Measurements from ENCODE around the gene WFDC1. TPM values are rescaled to one million over a fixed set of nuclear protein-coding genes. Genes with fewer than 3 reads are reported as not detected.

The WFDC1 gene
- total and polyA plus RNA-seq, 2 of the 4 experiments (the other 2 are of a cell fraction), result 4.7 to 6.8 TPM

- WGBS, 2 experiments (ENCODE audit: extremely low coverage in 2 of 2, insufficient read length in 1 of 2), result 4% methylated on average over 3 of the region's 4 CpGs; no CpG with 5 or more reads in 1 of the 2 experiments
- BruUV-seq (replicated peaks), result no TSS peak
- Histone ChIP-seq H3K4me3 (ENCODE audit: insufficient read depth, low read depth, low read length) (no peak overlapping the region), H2AFZ (replicated peaks; ENCODE audit: low read length, poor library complexity) (peak overlapping the region; percentile 56), H2BK120ac (ENCODE audit: low read depth, low read length) (no peak overlapping the region), H3K79me1 (ENCODE audit: low read depth in 1 of 2, low read length in 2 of 2) (no peaks in the 10 kb centered on the region), H3K9ac (ENCODE audit: low read depth, low read length) (no peak overlapping the region), H4K5ac (ENCODE audit: low read depth, low read length) (no peak overlapping the region), H3K56ac (ENCODE audit: extremely low read depth, insufficient read depth, low read length) (no peak overlapping the region), H2AK5ac (ENCODE audit: low read depth, low read length) (no peak overlapping the region), H3K14ac (replicated peaks; ENCODE audit: low read depth, low read length) (no peak overlapping the region), H3K27ac (ENCODE audit: insufficient read depth, low read length) (no peak overlapping the region), H4K20me1 (ENCODE audit: insufficient read depth, low read length) (no peaks in the 10 kb centered on the region), H3K4me1 (ENCODE audit: control insufficient read depth, insufficient read depth, low read length) (no peaks in the 10 kb centered on the region), H2BK15ac (ENCODE audit: low read depth, low read length) (no peak overlapping the region), H2BK5ac (ENCODE audit: low read depth, low read length, poor library complexity, severe bottlenecking) (no peak overlapping the region), H3K27me3 (ENCODE audit: control insufficient read depth, insufficient read depth, low read length) (peaks cover 40% of the 10 kb centered on the region), H3K36me3 (ENCODE audit: control insufficient read depth, insufficient read depth, low read length) (no peaks in the 10 kb centered on the region), H4K8ac (ENCODE audit: low read depth in 2 of 2, low read length in 2 of 2) (peak overlapping the region; percentile 51 to 82; a peak in 2 of 4 replicates), H4K91ac (ENCODE audit: insufficient read depth, low read depth, low read length) (no peak overlapping the region), H3K9me3 (ENCODE audit: control insufficient read depth, insufficient read depth, low read length) (no peaks in the 10 kb centered on the region; the same call in 1 of the 2 replicates), H3K18ac (ENCODE audit: low read depth, low read length) (no peak overlapping the region), H3K23ac (ENCODE audit: low read depth, low read length) (no peak overlapping the region), H3K4ac (ENCODE audit: low read depth, low read length) (no peak overlapping the region), H2BK20ac (ENCODE audit: low read depth, low read length) (no peak overlapping the region), H2AK9ac (replicated peaks; ENCODE audit: low read depth, low read length, poor library complexity) (no peak overlapping the region), H3K4me2 (ENCODE audit: low read depth, low read length) (no peak overlapping the region), H3K9me1 (ENCODE audit: insufficient read depth, low read length) (no peaks in the 10 kb centered on the region)
- peak; percentile 47 for DNase-seq
- intact Hi-C loops (cut with micrococcal nuclease) (no loop called here), in situ Hi-C loops (cut with MboI; ENCODE audit: low sequenced_read_pairs) (no loop called here), dilution Hi-C loops (cut with HindIII; ENCODE audit: low sequenced_read_pairs, unreplicated experiment) (no loop called here)
- POLR2A ChIA-PET (ENCODE audit: unreplicated experiment), result no interaction called here
- TF ChIP-seq MAZ (IDR thresholded peaks at IDR 0.05; ENCODE audit: borderline replicate concordance, low read depth, low read length) (0 out of 2 replicates have a peak, but pooled peaks have one; percentile 10), POLR2A (IDR thresholded peaks at IDR 0.05; ENCODE audit: low read depth, low read length) (no peak), MAFK (IDR thresholded peaks at IDR 0.05; ENCODE audit: low read depth, low read length) (no peak), SMC3 (IDR thresholded peaks at IDR 0.05; ENCODE audit: low read depth, low read length) (no peak), RAD21 (IDR thresholded peaks at IDR 0.05; ENCODE audit: low read length) (no peak)
- TF ChIP-seq, protein P1, sequence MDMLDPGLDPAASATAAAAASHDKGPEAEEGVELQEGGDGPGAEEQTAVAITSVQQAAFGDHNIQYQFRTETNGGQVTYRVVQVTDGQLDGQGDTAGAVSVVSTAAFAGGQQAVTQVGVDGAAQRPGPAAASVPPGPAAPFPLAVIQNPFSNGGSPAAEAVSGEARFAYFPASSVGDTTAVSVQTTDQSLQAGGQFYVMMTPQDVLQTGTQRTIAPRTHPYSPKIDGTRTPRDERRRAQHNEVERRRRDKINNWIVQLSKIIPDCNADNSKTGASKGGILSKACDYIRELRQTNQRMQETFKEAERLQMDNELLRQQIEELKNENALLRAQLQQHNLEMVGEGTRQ (IDR thresholded peaks at IDR 0.05; ENCODE audit: low read depth, low read length), result peak; percentile 96
- TF ChIP-seq, protein P2, sequence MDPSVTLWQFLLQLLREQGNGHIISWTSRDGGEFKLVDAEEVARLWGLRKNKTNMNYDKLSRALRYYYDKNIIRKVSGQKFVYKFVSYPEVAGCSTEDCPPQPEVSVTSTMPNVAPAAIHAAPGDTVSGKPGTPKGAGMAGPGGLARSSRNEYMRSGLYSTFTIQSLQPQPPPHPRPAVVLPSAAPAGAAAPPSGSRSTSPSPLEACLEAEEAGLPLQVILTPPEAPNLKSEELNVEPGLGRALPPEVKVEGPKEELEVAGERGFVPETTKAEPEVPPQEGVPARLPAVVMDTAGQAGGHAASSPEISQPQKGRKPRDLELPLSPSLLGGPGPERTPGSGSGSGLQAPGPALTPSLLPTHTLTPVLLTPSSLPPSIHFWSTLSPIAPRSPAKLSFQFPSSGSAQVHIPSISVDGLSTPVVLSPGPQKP (IDR thresholded peaks at IDR 0.05; ENCODE audit: borderline replicate concordance, low read depth, low read length), result no peak
- peak; percentile 96 for ATAC-seq (ENCODE audit: low read depth)
- CTCF ChIA-PET, result interaction anchor here (0.6 to 1.3 kb wide), 2 partner anchors 10 to 526 kb away, joined by 3 to 4 read pairs; no protein-coding TSS in a partner anchor
Observed at GRCh38 chr16:84266451-84266850, 28.2 kb upstream of the WFDC1 start.

Data from IMR-90 (cell line).